ENCODE data around the gene ZC3H18.
"Not testable (repeated sequence)": the region's sequence is repeated elsewhere in the genome, so short reads cannot be mapped to it uniquely, and the experiment has no call there.

Gene ZC3H18

DNA sequence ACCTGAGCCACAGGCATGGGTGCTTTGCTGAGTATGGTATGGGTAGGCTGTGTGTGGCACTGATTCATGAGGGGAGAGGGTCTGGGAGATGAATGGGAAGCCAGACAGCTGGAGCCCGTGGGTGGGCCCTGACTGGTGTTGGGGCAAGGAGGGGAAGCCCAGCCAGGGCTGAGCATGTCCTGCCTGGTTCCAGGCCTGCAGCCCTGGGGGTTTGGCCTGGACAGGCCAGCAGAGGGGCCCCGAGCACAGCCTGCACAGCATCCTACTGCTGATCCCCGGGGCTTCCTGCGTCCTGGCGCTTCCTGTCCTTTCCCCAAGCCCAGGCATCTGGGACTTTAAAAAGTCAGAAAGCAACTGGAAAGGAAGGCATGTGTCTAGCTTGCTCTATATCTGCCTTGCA is 97.3 kb downstream of the ZC3H18 start:
- no peak overlapping the region for H3K56ac ChIP-seq (ENCODE audit: low read length)
- no peaks in the 10 kb centered on the region for H3K27me3 ChIP-seq (ENCODE audit: insufficient read depth, low read length, poor library complexity)
- no peak overlapping the region for H3K18ac ChIP-seq (ENCODE audit: low read length)
- no peaks in the 10 kb centered on the region for H3K79me1 ChIP-seq (ENCODE audit: low read length)
- H3K36me3 ChIP-seq (ENCODE audit: control insufficient read depth, insufficient read depth, low read length), result no peaks in the 10 kb centered on the region
- no peak overlapping the region for H3K9ac ChIP-seq (ENCODE audit: low read length)
- no peak overlapping the region for H2BK15ac ChIP-seq (replicated peaks; ENCODE audit: low read depth)
- H2BK120ac ChIP-seq (ENCODE audit: low read depth, low read length), result no peak overlapping the region
- no peak overlapping the region for H4K8ac ChIP-seq (ENCODE audit: low read depth, low read length)
- no peak overlapping the region for H3K23ac ChIP-seq (ENCODE audit: low read length)
- no peaks in the 10 kb centered on the region for H3K4me1 ChIP-seq (ENCODE audit: control insufficient read depth, low read depth, low read length)
- H3K4me3 ChIP-seq (ENCODE audit: low read length), result no peak overlapping the region
- H3K79me2 ChIP-seq (ENCODE audit: control insufficient read depth, insufficient read depth, low read length), result peaks cover 3% of the 10 kb centered on the region
- H2BK5ac ChIP-seq (ENCODE audit: low read length), result no peak overlapping the region
- DNase-seq, result peak; percentile 24
- no CpG with 5 or more reads among the region's 5 CpGs for WGBS (ENCODE audit: extremely low coverage, insufficient coverage, low lambda C conversion rate)
- H2AK5ac ChIP-seq (ENCODE audit: low read length), result no peak overlapping the region
- no peak overlapping the region for H3K4ac ChIP-seq (ENCODE audit: low read depth, low read length)
- H3K4me2 ChIP-seq (ENCODE audit: low read length), result no peak overlapping the region
- no peak overlapping the region for H3K27ac ChIP-seq (ENCODE audit: low read depth, low read length)
- H4K5ac ChIP-seq (ENCODE audit: low read length), result no peak overlapping the region

DNA sequence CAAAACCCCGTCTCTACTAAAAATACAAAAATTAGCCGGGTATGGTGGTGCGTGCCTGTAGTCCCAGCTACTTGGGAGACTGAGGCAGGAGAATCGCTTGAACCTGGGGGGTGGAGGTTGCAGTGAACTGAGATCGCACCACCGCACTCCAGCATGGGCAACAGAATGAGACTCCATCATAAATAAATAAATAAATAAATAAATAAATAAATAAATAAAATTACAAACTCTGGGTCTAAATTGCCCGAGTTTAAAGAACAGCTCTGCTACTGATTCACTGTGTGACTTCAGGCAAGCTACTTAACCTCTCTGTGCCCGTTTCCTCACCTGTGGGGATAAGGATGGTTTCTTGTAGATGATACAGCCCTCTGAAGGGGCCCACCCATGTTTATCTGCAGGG is 99.3 kb downstream of the ZC3H18 start:
- not testable (repeated sequence) for H4K5ac ChIP-seq (ENCODE audit: low read length); H3K36me3 ChIP-seq (ENCODE audit: control insufficient read depth, insufficient read depth, low read length); H3K56ac ChIP-seq (ENCODE audit: low read length); H4K8ac ChIP-seq (ENCODE audit: low read depth, low read length); H3K79me2 ChIP-seq (ENCODE audit: control insufficient read depth, insufficient read depth, low read length); H3K18ac ChIP-seq (ENCODE audit: low read length); H2BK5ac ChIP-seq (ENCODE audit: low read length); H2AK5ac ChIP-seq (ENCODE audit: low read length); H3K9ac ChIP-seq (ENCODE audit: low read length); H2BK120ac ChIP-seq (ENCODE audit: low read depth, low read length); H3K4me1 ChIP-seq (ENCODE audit: control insufficient read depth, low read depth, low read length); H3K4me3 ChIP-seq (ENCODE audit: low read length); DNase-seq; H3K4ac ChIP-seq (ENCODE audit: low read depth, low read length); H3K27ac ChIP-seq (ENCODE audit: low read depth, low read length); H2BK15ac ChIP-seq (replicated peaks; ENCODE audit: low read depth); H3K27me3 ChIP-seq (ENCODE audit: insufficient read depth, low read length, poor library complexity); H3K23ac ChIP-seq (ENCODE audit: low read length); H3K4me2 ChIP-seq (ENCODE audit: low read length); H3K79me1 ChIP-seq (ENCODE audit: low read length)
- WGBS (ENCODE audit: extremely low coverage, insufficient coverage, low lambda C conversion rate), result no CpG with 5 or more reads among the region's 8 CpGs

DNA sequence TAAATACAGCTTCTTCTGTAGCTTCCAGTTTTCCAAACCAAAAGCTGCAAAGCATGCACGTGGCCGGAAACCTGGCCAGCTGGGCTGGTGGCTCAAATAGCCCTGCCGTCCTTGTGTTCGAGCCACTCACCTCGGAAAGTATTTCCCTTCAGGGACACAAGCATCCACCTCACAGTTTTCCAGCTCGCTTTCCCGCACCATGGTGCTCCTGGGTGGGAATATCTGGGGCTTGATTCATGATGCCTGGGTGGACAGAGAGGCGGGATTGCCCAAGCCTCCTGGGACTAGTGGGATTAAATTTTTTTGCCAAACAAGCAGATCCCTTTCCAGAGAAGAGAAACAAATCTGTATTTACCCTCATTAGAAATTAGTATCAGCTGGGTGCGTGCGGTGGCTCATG is 99.8 kb downstream of the ZC3H18 start:
- no peak overlapping the region for H3K4me2 ChIP-seq (ENCODE audit: low read length)
- no peak overlapping the region for H3K18ac ChIP-seq (ENCODE audit: low read length)
- H2BK120ac ChIP-seq (ENCODE audit: low read depth, low read length), result no peak overlapping the region
- H3K79me1 ChIP-seq (ENCODE audit: low read length), result no peaks in the 10 kb centered on the region
- H2BK5ac ChIP-seq (ENCODE audit: low read length), result no peak overlapping the region
- no peak overlapping the region for H3K23ac ChIP-seq (ENCODE audit: low read length)
- no peaks in the 10 kb centered on the region for H3K4me1 ChIP-seq (ENCODE audit: control insufficient read depth, low read depth, low read length)
- no peak overlapping the region for H3K4ac ChIP-seq (ENCODE audit: low read depth, low read length)
- H4K5ac ChIP-seq (ENCODE audit: low read length), result no peak overlapping the region
- no peak overlapping the region for H2AK5ac ChIP-seq (ENCODE audit: low read length)
- no peaks in the 10 kb centered on the region for H3K27me3 ChIP-seq (ENCODE audit: insufficient read depth, low read length, poor library complexity)
- no peak overlapping the region for H3K27ac ChIP-seq (ENCODE audit: low read depth, low read length)
- H3K4me3 ChIP-seq (ENCODE audit: low read length), result no peak overlapping the region
- no peak overlapping the region for H2BK15ac ChIP-seq (replicated peaks; ENCODE audit: low read depth)
- no peak for DNase-seq
- H3K56ac ChIP-seq (ENCODE audit: low read length), result no peak overlapping the region
- no peaks in the 10 kb centered on the region for H3K36me3 ChIP-seq (ENCODE audit: control insufficient read depth, insufficient read depth, low read length)
- no CpG with 5 or more reads among the region's 10 CpGs for WGBS (ENCODE audit: extremely low coverage, insufficient coverage, low lambda C conversion rate)
- no peak overlapping the region for H4K8ac ChIP-seq (ENCODE audit: low read depth, low read length)
- H3K9ac ChIP-seq (ENCODE audit: low read length), result no peak overlapping the region
- H3K79me2 ChIP-seq (ENCODE audit: control insufficient read depth, insufficient read depth, low read length), result no peaks in the 10 kb centered on the region

DNA sequence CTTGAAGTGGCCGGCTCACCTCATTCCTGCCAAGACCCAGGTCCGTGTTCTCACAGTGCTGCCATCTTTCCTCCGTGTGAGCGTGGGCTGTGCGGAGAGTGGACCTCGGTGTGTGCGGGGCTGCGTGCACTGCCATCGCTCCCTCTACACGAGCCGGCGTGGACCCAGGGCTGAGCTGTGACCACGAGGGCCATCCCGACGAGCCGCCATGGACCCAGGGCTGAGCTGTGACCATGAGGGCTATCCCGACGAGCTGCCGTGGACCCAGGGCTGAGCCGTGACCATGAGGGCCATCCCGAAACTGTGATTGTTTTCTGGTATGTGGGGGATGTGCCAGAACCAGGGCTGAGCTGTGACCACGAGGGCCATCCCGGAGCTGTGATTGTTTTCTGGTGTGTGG is 101.6 kb downstream of the ZC3H18 start:
- Histone ChIP-seq H3K79me1 (ENCODE audit: low read length) (no peaks in the 10 kb centered on the region), H3K4ac (ENCODE audit: low read depth, low read length) (no peak overlapping the region), H2BK120ac (ENCODE audit: low read depth, low read length) (no peak overlapping the region), H3K9ac (ENCODE audit: low read length) (no peak overlapping the region), H3K4me3 (ENCODE audit: low read length) (no peak overlapping the region), H3K27me3 (ENCODE audit: insufficient read depth, low read length, poor library complexity) (no peaks in the 10 kb centered on the region), H4K8ac (ENCODE audit: low read depth, low read length) (no peak overlapping the region), H3K23ac (ENCODE audit: low read length) (no peak overlapping the region), H2AK5ac (ENCODE audit: low read length) (no peak overlapping the region), H2BK15ac (replicated peaks; ENCODE audit: low read depth) (no peak overlapping the region), H3K4me1 (ENCODE audit: control insufficient read depth, low read depth, low read length) (no peaks in the 10 kb centered on the region), H3K4me2 (ENCODE audit: low read length) (no peak overlapping the region), H4K5ac (ENCODE audit: low read length) (no peak overlapping the region), H2BK5ac (ENCODE audit: low read length) (no peak overlapping the region), H3K18ac (ENCODE audit: low read length) (no peak overlapping the region), H3K79me2 (ENCODE audit: control insufficient read depth, insufficient read depth, low read length) (no peaks in the 10 kb centered on the region), H3K27ac (ENCODE audit: low read depth, low read length) (no peak overlapping the region), H3K36me3 (ENCODE audit: control insufficient read depth, insufficient read depth, low read length) (no peaks in the 10 kb centered on the region), H3K56ac (ENCODE audit: low read length) (no peak overlapping the region)
- no CpG with 5 or more reads among the region's 23 CpGs for WGBS (ENCODE audit: extremely low coverage, insufficient coverage, low lambda C conversion rate)
- DNase-seq, result no peak

DNA sequence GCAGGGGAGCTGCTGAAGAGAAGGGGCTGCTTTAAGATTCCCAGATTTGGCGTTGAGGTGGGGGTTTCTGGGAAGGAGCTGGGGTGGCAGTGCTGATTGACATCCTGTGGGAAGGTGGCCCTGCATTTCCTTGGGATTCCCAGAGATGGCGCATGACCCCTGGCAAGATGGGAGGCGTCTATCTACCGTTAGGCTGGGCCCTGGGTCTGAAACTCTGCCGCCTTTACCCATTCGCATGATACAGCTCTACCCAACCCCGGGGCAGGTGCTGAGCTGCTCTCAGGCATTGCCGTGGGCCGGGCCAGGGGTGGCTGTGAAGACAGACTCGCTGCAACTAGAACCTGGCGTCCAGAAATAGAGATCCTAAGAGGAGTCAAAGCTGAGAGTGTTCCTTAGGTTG is 102.6 kb downstream of the ZC3H18 start:
- Histone ChIP-seq H3K4me1 (ENCODE audit: control insufficient read depth, low read depth, low read length) (no peaks in the 10 kb centered on the region), H3K27ac (ENCODE audit: low read depth, low read length) (no peak overlapping the region), H3K79me2 (ENCODE audit: control insufficient read depth, insufficient read depth, low read length) (no peaks in the 10 kb centered on the region), H3K79me1 (ENCODE audit: low read length) (no peaks in the 10 kb centered on the region), H4K8ac (ENCODE audit: low read depth, low read length) (no peak overlapping the region), H2BK120ac (ENCODE audit: low read depth, low read length) (no peak overlapping the region), H3K23ac (ENCODE audit: low read length) (no peak overlapping the region), H2BK5ac (ENCODE audit: low read length) (no peak overlapping the region), H2AK5ac (ENCODE audit: low read length) (no peak overlapping the region), H3K36me3 (ENCODE audit: control insufficient read depth, insufficient read depth, low read length) (no peaks in the 10 kb centered on the region), H3K4me3 (ENCODE audit: low read length) (no peak overlapping the region), H3K4me2 (ENCODE audit: low read length) (no peak overlapping the region), H3K27me3 (ENCODE audit: insufficient read depth, low read length, poor library complexity) (no peaks in the 10 kb centered on the region), H3K56ac (ENCODE audit: low read length) (no peak overlapping the region), H3K9ac (ENCODE audit: low read length) (no peak overlapping the region), H3K4ac (ENCODE audit: low read depth, low read length) (no peak overlapping the region), H4K5ac (ENCODE audit: low read length) (no peak overlapping the region), H3K18ac (ENCODE audit: low read length) (no peak overlapping the region), H2BK15ac (replicated peaks; ENCODE audit: low read depth) (no peak overlapping the region)
- no CpG with 5 or more reads among the region's 11 CpGs for WGBS (ENCODE audit: extremely low coverage, insufficient coverage, low lambda C conversion rate)
- peak; percentile 73 for DNase-seq

DNA sequence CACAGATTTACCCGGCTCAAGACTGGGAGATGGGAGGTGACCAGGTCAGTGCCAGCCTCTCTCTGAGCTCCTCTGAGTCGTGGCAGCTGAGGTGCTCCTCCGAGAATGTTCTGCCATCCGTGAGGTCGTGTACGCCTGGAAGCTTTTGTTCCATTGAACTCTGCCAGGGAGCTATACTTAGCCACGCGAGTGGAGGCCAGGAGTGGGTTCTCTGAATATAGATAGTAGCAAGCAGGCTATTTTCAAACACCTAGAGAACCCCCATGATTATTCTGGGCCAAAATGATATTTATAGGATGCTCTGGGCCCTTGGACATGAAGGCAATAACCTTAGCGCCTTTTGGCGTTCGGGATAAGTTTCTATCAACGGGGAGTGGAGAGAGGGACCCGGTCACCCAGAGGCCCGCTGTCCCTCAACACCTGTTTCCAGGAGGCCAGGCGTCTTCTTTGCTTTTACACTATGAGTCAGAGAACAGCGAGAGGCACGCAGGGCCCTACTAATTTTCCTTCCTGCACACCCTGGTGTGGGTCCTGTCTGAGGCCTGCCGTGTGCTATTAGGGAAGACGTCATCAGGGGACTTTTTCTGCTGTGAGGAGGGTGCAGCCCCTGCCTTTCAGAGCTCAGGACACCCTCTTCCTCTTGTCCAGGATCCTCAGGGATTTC is 103.6 kb downstream of the ZC3H18 start:
- Histone ChIP-seq H2AK5ac (ENCODE audit: low read length) (no peak overlapping the region), H3K4me3 (ENCODE audit: low read length) (no peak overlapping the region), H3K4me1 (ENCODE audit: control insufficient read depth, low read depth, low read length) (no peaks in the 10 kb centered on the region), H3K4me2 (ENCODE audit: low read length) (no peak overlapping the region), H3K79me1 (ENCODE audit: low read length) (no peaks in the 10 kb centered on the region), H2BK120ac (ENCODE audit: low read depth, low read length) (no peak overlapping the region), H3K27ac (ENCODE audit: low read depth, low read length) (no peak overlapping the region), H2BK15ac (replicated peaks; ENCODE audit: low read depth) (no peak overlapping the region), H3K4ac (ENCODE audit: low read depth, low read length) (no peak overlapping the region), H3K27me3 (ENCODE audit: insufficient read depth, low read length, poor library complexity) (no peaks in the 10 kb centered on the region), H3K36me3 (ENCODE audit: control insufficient read depth, insufficient read depth, low read length) (no peaks in the 10 kb centered on the region), H3K9ac (ENCODE audit: low read length) (no peak overlapping the region), H3K18ac (ENCODE audit: low read length) (no peak overlapping the region), H2BK5ac (ENCODE audit: low read length) (no peak overlapping the region), H4K5ac (ENCODE audit: low read length) (no peak overlapping the region), H3K23ac (ENCODE audit: low read length) (no peak overlapping the region), H3K56ac (ENCODE audit: low read length) (no peak overlapping the region), H3K79me2 (ENCODE audit: control insufficient read depth, insufficient read depth, low read length) (no peaks in the 10 kb centered on the region), H4K8ac (ENCODE audit: low read depth, low read length) (no peak overlapping the region)
- no peak for DNase-seq
- WGBS (ENCODE audit: extremely low coverage, insufficient coverage, low lambda C conversion rate), result no CpG with 5 or more reads among the region's 19 CpGs
